Measurements from ENCODE around the gene TAX1BP3.

DNA sequence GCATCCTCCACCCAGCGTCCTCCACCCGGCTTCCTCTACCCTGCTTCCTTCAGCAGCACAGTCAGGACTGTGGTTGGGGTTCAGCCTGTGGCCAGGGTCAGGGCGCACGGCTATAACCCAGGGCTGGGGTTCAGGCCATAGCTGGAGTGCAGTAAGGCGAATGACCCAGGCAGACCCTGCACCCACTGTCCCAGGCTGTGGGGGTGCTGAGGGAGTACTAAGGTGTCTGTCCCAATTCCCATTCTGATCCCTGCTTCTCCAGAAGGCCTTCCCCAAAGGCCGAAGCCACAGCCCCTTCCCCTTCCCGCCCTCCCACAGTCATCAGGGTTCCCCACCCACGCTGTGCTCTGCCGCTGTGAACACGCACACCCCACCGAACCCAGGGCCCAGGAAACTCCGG, 12.7 kb upstream of the TAX1BP3 start:
- no peak for TF ChIP-seq POLR2A (IDR thresholded peaks at IDR 0.05)
- TF ChIP-seq, protein P1, sequence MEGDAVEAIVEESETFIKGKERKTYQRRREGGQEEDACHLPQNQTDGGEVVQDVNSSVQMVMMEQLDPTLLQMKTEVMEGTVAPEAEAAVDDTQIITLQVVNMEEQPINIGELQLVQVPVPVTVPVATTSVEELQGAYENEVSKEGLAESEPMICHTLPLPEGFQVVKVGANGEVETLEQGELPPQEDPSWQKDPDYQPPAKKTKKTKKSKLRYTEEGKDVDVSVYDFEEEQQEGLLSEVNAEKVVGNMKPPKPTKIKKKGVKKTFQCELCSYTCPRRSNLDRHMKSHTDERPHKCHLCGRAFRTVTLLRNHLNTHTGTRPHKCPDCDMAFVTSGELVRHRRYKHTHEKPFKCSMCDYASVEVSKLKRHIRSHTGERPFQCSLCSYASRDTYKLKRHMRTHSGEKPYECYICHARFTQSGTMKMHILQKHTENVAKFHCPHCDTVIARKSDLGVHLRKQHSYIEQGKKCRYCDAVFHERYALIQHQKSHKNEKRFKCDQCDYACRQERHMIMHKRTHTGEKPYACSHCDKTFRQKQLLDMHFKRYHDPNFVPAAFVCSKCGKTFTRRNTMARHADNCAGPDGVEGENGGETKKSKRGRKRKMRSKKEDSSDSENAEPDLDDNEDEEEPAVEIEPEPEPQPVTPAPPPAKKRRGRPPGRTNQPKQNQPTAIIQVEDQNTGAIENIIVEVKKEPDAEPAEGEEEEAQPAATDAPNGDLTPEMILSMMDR (IDR thresholded peaks at IDR 0.05): no peak
